OCI-LY1 (cell line): ENCODE measurements around the gene CPEB1.

ENCODE experiments used
- H2AFZ ChIP-seq: fragments of 200-600 bp; sonication (generic), shearing (Covaris generic); 2 replicates; pipeline ENCODE4 v1.6.0; 2014; ENCODE audit warnings: antibody characterized with exemption, mild to moderate bottlenecking, low read length
- H3F3A ChIP-seq: fragments of 200-600 bp; sonication (generic), shearing (Covaris generic); 2 replicates; pipeline ENCODE4 v1.6.0; 2014; ENCODE audit warnings: mild to moderate bottlenecking, antibody characterized with exemption, low read length, moderate library complexity; ENCODE audit not compliant: insufficient read depth
- H3K27ac ChIP-seq: fragments of 200-600 bp; sonication (generic); 2 replicates; pipeline ENCODE4 v1.5.1; 2014; ENCODE audit warnings: low read length, mixed run types, mild to moderate bottlenecking, low read depth; ENCODE audit not compliant: poor library complexity, severe bottlenecking
- H3K27me3 ChIP-seq: fragments of 200-600 bp; sonication (generic); 2 replicates; pipeline ENCODE4 v1.6.0; 2014; ENCODE audit warnings: antibody characterized with exemption, mild to moderate bottlenecking, low read length, moderate library complexity; ENCODE audit not compliant: insufficient read depth
- H3K36me3 ChIP-seq: fragments of 200-600 bp; sonication (generic); 2 replicates; pipeline ENCODE4 v1.6.1; 2014; ENCODE audit warnings: mild to moderate bottlenecking, antibody characterized with exemption, low read length, moderate library complexity, mixed read lengths; ENCODE audit not compliant: insufficient read depth
- H3K4me1 ChIP-seq: fragments of 200-600 bp; sonication (generic); 2 replicates; pipeline ENCODE4 v1.5.1; 2014; ENCODE audit warnings: mild to moderate bottlenecking, low read length, moderate library complexity; ENCODE audit not compliant: insufficient read depth, severe bottlenecking
- H3K4me2 ChIP-seq: fragments of 200-600 bp; sonication (generic), shearing (Covaris generic); 2 replicates; pipeline ENCODE4 v1.6.1; 2014; ENCODE audit warnings: low read length
- H3K4me3 ChIP-seq: fragments of 200-600 bp; sonication (generic); 2 replicates; pipeline ENCODE4 v1.5.1; 2014; ENCODE audit warnings: low read length, low read depth, mild to moderate bottlenecking, mixed read lengths; ENCODE audit not compliant: poor library complexity, severe bottlenecking
- H3K79me2 ChIP-seq: fragments of 200-600 bp; shearing (Covaris generic); 2 replicates; pipeline ENCODE4 v1.6.1; 2016; ENCODE audit warnings: mixed run types, low read length, mixed read lengths; ENCODE audit not compliant: insufficient read depth
- H3K9ac ChIP-seq: fragments of 200-600 bp; sonication (generic), shearing (Covaris generic); 2 replicates; pipeline ENCODE4 v1.6.1; 2014; ENCODE audit warnings: mild to moderate bottlenecking, low read length, mixed read lengths
- H3K9me2 ChIP-seq: fragments of 200-600 bp; sonication (generic), shearing (Covaris generic); 2 replicates; pipeline ENCODE4 v1.6.1; 2014; ENCODE audit warnings: low read depth, mild to moderate bottlenecking, low read length, mixed read lengths
- H3K9me3 ChIP-seq: fragments of 200-600 bp; shearing (Covaris generic); 2 replicates; pipeline ENCODE4 v1.6.1; 2014; ENCODE audit warnings: low read length, mixed read lengths
- H4K20me1 ChIP-seq: fragments of 200-600 bp; sonication (generic), shearing (Covaris generic); 2 replicates; pipeline ENCODE4 v1.6.0; 2016; ENCODE audit warnings: mild to moderate bottlenecking, low read length; ENCODE audit not compliant: insufficient read depth
- EZH2 ChIP-seq: fragments of 200-600 bp; sonication (generic), shearing (Covaris generic); IDR thresholded peaks from 2 replicates; pipeline ENCODE4 v1.8.0; 2017; ENCODE audit warnings: borderline replicate concordance, mixed run types, mild to moderate bottlenecking, antibody characterized with exemption, low read length, moderate library complexity, mixed read lengths
- TF ChIP-seq, protein P1 (sequence below): fragments of 200-600 bp; sonication (generic), shearing (Covaris generic); IDR thresholded peaks from 2 replicates; pipeline ENCODE4 v1.5.1; 2017; ENCODE audit warnings: mild to moderate bottlenecking, antibody characterized with exemption, low read length, moderate library complexity, mixed read lengths

The CPEB1 gene

DNA sequence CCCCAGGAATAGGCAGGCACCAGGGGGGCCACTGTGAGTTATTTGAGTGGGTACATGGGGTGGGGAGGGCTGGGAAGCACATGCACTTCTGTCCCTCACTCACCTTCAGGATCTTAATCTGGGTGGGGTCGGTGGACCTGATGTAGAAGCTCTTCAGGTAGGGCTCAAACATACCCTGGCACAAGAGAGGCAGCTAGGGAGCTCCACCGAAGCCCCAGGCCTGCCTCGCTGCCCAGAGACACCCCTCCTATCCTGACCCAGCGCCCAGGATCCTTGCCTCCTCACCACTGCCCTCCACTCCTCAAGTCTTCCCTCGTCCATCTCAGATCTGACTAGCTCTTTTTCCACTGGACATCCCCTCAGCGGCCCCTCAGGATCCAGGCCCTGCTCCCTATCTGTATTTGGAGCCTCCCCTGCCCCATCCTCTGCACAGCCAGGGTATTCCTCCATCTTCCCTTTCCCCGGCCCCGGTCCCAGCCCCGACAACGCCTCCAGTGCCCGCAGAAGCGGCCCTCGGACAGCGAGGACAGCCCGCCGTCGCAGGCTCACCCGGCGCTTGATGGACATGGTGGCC lies 32.5 kb upstream of the CPEB1 start:
- Histone ChIP-seq H3K36me3 (no peaks in the 10 kb centered on the region), H3K9ac (peak overlapping the region; percentile 12; the same call in 1 of the 2 replicates), H4K20me1 (no peaks in the 10 kb centered on the region), H3K4me3 (peak overlapping the region; percentile 66), H3K27me3 (no peaks in the 10 kb centered on the region), H3K4me2 (peak overlapping the region; percentile 60), H3K27ac (no peak overlapping the region), H3K4me1 (peaks cover 10% of the 10 kb centered on the region), H2AFZ (no peak overlapping the region), H3K9me2 (no peaks in the 10 kb centered on the region), H3K79me2 (no peaks in the 10 kb centered on the region), H3K9me3 (no peaks in the 10 kb centered on the region), H3F3A (no peaks in the 10 kb centered on the region)
- TF ChIP-seq, protein P1, sequence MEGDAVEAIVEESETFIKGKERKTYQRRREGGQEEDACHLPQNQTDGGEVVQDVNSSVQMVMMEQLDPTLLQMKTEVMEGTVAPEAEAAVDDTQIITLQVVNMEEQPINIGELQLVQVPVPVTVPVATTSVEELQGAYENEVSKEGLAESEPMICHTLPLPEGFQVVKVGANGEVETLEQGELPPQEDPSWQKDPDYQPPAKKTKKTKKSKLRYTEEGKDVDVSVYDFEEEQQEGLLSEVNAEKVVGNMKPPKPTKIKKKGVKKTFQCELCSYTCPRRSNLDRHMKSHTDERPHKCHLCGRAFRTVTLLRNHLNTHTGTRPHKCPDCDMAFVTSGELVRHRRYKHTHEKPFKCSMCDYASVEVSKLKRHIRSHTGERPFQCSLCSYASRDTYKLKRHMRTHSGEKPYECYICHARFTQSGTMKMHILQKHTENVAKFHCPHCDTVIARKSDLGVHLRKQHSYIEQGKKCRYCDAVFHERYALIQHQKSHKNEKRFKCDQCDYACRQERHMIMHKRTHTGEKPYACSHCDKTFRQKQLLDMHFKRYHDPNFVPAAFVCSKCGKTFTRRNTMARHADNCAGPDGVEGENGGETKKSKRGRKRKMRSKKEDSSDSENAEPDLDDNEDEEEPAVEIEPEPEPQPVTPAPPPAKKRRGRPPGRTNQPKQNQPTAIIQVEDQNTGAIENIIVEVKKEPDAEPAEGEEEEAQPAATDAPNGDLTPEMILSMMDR: no peak
- no peak for TF ChIP-seq EZH2

DNA sequence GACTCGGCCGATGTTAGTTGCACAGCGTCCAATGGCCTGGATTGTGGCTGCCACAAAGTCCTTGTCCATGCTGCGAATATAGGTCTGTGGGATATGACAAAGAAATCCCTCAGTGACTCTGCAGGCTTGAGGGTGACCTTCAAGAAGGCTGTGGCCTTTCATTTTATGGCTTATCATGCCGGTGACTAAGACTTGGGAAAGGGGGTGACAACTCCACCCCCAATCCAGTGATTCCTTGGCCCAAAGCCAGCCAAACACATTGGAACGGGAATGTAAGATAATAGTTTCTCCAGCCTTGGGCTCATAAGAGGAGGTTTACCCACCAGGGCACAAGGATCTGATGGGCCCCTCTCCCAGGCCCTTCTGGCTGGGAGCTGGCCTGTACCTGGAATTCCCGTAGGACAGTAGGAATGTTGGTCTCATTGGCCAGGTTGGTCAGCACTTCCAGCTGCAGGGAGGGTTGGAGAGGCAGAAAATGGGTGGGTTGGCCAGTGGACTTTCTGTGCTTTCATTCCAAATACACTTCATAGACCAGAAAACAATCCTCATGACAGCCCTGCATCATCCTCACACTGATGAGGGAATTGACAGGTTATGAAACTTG lies 30.7 kb upstream of the CPEB1 start:
- Histone ChIP-seq H2AFZ (no peak overlapping the region), H3K9ac (no peak overlapping the region), H3F3A (no peaks in the 10 kb centered on the region), H3K36me3 (no peaks in the 10 kb centered on the region), H3K79me2 (no peaks in the 10 kb centered on the region), H3K4me3 (no peak overlapping the region), H3K27me3 (no peaks in the 10 kb centered on the region), H4K20me1 (no peaks in the 10 kb centered on the region), H3K9me3 (no peaks in the 10 kb centered on the region), H3K27ac (no peak overlapping the region), H3K9me2 (no peaks in the 10 kb centered on the region), H3K4me1 (peaks cover 10% of the 10 kb centered on the region), H3K4me2 (no peak overlapping the region)
- TF ChIP-seq, protein P1: no peak
- no peak for TF ChIP-seq EZH2

GRCh38 chr15:82674873-82675272 lies 27.7 kb upstream of the CPEB1 start:
- Histone ChIP-seq H3K79me2 (no peaks in the 10 kb centered on the region), H3K4me1 (peaks cover under 1% of the 10 kb centered on the region), H3K4me2 (no peak overlapping the region), H3K27me3 (no peaks in the 10 kb centered on the region), H3K9me2 (no peaks in the 10 kb centered on the region), H3K4me3 (no peak overlapping the region), H3K9me3 (no peaks in the 10 kb centered on the region), H3K36me3 (no peaks in the 10 kb centered on the region), H3F3A (no peaks in the 10 kb centered on the region), H3K27ac (no peak overlapping the region), H3K9ac (no peak overlapping the region), H2AFZ (no peak overlapping the region), H4K20me1 (no peaks in the 10 kb centered on the region)
- TF ChIP-seq, protein P1: no peak
- TF ChIP-seq EZH2: no peak
